Activated T-helper 1 cell treated with anti-CD3 and anti-CD28 coated beads, Interleukin-2, amount 50 U/mL, for 16 hours (primary cell): ENCODE measurements around the gene GUCY1A1.
"Not testable (repeated sequence)": the region's sequence is repeated elsewhere in the genome, so short reads cannot be mapped to it uniquely, and the experiment has no call there.

Source experiments
- DNase-seq, 2 donors: peaks; one replicate each; pipeline ENCODE4 v3.0.0-alpha.2; 2020; ENCODE audit warnings: low read depth in 1 of 2, low spot score in 1 of 2

The GUCY1A1 gene

DNA sequence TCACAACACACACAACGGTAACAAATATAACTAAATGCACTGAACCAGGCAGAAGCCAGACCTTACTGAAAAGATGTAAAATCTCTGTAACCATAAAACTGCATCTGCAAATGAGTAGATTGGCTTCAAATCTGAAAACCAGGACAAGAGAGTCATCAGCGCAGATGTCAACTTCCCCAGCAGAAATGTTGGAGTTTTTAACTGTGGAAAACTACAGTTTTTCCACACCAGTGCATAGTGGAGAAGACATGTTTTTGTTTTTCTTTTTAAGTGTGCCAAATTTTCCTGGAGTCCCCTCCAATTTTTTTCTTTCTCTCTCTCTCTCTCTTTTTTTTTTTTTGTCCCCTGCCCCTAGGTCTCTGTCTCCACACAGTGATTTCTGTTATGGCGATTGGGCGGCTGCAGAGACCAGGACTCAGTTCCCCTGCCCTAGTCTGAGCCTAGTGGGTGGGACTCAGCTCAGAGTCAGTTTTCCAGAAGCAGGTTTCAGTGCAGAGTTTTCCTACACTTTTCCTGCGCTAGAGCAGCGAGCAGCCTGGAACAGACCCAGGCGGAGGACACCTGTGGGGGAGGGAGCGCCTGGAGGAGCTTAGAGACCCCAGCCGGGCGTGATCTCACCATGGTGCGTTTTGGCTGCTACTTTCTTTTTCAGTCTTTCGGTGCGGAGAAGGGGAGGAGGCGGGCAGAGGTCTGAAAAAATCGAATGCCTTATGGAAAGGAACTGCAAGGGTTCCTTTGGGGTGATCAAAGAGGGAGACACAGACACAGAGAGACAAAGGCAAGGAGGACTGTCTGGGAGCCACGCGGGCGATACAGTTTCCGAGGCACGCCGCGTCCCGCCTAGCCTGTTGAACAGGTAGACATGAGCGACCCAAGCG, at the start of gene GUCY1A1:
Gene GUCY1A1 (plus strand): TSS at position 505 of the 878 bp plus-strand sequence. CDS start 30,020 bp downstream, outside the sequence.
- no peak for DNase-seq

GRCh38 chr4:155617296-155617695, 49.4 kb upstream of the GUCY1A1 start:
- no peak for DNase-seq

DNA sequence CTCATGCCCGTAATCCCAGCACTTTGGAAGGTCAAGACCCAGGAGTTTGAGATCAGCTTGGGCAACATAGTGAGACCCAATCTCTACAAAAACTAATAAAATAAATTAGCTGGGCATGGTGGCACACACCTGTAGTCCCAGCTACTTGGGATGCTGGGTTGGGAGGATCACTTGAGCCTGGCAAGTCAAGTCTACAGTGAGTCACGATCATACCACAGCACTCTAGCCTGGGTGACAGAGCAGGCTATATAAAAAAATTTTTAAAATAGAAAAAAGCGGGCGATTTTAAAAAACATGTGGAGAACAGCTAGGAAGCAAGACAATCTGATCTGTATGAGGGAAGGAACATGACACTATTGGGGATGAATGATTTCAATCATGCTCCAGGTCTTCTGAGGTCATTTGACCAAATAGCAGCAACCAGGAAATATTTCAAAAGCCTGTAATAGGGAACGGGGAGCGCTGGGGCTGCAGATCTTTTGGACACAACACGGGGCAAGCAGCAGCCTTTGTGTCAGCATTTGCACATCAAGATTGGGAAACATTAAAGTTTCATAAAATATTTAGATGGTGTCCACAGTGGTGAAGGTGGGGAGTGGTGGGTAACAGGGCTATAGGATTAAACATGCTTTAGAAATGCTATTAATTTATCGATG, 48.3 kb upstream of the GUCY1A1 start:
- DNase-seq: no peak

DNA sequence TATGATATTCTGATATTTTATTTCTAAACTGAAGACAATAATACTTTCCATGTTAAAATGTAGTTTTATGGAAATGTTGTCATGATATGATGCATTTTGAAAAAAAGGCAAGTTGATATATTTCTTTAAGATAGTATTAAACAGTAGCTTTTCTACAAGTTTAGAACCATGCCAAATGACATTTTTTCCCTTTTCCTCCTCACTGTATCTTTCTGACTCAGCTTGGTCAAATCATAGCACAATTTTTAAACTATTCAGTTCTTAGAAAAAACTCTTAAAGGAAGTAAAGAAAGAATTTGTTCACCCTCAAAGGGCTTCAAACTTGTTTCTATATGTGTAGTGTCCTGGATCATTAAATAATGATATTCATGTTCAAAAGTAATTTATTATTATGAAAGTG, 46.0 kb upstream of the GUCY1A1 start:
- DNase-seq: no peak

DNA sequence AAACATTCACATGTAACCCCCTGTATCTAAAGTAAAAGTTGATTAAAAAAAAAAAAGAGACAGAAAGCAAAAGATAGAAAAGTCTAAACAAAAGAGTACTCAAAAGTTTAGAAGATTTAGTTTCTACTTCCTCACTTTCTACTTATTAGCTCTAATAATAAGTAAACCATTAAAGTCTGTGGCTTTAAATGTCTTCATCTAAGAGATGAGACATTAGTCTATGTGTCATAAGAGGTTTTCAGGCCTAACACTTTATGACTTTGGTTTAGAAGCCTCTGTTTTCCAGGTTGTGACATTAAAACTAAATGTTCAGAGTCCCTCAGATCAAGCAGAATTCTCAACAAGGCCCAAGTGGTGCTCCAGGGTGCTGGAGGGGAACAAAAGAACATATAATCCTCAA, 42.2 kb upstream of the GUCY1A1 start:
- DNase-seq: no peak

GRCh38 chr4:155626561-155626960, 40.1 kb upstream of the GUCY1A1 start:
- DNase-seq: no peak

GRCh38 chr4:155629183-155629825, 37.3 kb upstream of the GUCY1A1 start:
- DNase-seq: no peak

DNA sequence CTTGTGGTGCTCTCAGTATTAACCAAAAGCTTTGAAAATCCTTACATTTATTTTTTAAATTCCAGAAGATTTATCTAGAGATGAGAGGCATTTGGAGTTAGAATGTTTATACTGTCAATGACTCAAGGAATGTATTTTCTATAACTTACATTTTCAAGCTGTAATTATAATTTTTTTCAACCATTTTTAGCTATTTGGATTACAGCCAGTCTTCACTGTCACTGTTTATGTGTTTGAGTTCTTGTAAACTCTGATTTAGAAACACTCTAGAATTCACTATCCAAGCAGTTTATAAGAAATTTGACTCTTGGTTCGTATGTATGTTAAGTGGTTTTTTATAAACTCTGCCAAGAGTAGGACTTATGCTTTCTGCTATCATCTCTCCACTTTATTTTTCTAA, 36.7 kb upstream of the GUCY1A1 start:
- no peak for DNase-seq

DNA sequence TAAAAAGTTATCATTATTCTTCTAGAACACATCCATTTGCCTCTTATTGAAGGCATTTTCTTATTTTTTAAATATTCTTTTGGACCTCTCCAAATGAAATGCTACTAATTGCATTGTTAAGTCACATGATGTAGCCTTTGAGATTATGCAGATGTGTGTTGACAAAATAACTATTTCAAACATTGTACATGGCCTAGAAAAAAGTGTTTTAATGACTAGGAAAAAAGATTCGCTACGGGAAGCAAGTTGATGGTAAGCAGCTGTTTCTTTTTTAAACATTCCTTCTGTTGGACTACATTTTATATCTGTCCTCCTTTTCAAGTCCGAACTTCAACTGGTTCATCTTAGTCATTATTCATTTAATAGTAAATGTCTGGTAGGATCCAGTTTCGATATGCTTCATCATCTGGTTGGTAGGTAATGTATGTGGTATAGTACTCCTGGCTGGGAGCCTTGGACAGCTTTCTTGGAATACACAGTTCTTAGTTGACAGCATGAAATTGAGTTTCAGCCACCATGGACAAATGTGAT, 34.3 kb upstream of the GUCY1A1 start:
- DNase-seq: no peak

GRCh38 chr4:155638195-155638965, 28.3 kb upstream of the GUCY1A1 start:
- no peak for DNase-seq

DNA sequence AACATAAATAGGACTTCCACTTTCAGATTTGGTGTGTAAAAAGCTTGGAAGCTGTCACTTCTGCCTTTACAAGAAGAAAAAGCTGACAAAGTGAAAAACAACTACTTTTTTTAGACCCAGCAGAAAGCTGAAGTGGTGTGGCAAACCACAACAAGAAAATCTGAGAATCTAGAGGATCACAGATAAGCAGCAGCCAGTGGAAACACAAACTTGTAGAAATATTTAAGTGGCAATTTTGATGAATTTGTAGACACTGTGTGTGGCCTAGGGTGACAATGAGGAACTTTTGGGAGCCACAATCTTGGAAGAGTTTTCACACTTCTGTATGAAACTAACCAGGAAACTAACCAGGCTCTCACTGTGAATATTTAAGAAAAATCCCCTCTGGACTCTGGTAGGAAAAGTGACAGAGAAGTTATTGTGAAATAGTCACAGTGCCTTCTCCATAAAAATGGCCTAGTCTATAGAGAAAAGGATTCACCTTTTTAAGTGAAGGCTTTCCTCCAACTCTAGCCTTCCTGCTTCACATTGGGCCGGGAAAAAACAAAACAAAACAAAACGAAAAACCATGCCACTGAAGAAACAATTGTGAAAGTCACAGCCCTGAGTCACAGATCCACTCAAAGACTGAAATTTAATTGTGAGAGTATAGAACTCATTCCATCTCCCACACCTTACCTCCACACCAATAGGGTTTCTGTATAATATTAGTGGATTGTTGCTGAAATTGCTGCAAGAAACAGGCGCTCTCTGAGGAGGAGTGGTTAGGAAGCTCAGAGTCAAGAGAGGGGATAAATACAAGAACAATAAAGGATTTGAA, 26.7 kb upstream of the GUCY1A1 start:
- DNase-seq: no peak

GRCh38 chr4:155640751-155641150, 25.9 kb upstream of the GUCY1A1 start:
- no peak for DNase-seq

GRCh38 chr4:155643087-155643486, 23.6 kb upstream of the GUCY1A1 start:
- DNase-seq: no peak

- no peak for DNase-seq
These were observed 20.6 kb upstream of the GUCY1A1 start for GRCh38 chr4:155646001-155646400.

DNA sequence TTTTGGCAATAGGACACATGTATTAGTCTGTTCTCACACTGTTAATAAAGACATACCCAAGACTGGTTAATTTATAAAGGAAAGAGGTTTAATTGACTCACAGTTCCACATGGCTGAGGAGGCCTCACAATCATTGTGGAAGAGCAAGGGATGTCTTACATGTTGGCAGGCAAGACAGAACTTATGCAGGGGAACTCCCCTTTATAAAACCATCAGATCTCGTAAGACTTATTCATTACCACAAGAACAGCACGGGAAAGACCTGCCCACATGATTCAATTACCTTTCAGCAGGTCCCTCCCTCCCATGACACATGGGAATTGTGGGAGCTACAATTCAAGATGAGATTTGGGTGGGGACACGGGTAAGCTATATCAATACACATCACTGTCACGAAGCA, 15.9 kb upstream of the GUCY1A1 start:
- DNase-seq: not testable (repeated sequence)

DNA sequence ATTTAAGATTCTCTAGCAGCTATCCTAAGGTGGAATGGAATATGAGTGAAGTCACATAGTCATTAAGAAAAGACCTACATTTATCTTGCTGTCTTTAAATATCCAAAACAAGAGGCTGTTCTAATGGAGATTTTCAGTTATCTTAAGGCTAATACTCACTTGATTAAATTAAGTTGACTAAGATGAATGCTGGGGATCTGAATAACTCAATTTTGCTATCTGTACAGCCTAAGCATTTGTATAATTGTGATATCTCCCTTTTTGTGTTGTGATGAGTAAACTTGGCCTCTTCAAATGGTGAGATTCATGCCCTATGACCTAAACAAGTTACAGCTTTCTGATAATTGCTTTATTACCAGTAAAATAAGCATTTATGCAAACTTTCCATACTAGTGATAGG, 13.6 kb upstream of the GUCY1A1 start:
- DNase-seq: no peak

- no peak for DNase-seq
These were observed 10.6 kb upstream of the GUCY1A1 start for GRCh38 chr4:155656025-155656424.

- no peak for DNase-seq
These were observed 9.5 kb upstream of the GUCY1A1 start for GRCh38 chr4:155657169-155657568.

DNA sequence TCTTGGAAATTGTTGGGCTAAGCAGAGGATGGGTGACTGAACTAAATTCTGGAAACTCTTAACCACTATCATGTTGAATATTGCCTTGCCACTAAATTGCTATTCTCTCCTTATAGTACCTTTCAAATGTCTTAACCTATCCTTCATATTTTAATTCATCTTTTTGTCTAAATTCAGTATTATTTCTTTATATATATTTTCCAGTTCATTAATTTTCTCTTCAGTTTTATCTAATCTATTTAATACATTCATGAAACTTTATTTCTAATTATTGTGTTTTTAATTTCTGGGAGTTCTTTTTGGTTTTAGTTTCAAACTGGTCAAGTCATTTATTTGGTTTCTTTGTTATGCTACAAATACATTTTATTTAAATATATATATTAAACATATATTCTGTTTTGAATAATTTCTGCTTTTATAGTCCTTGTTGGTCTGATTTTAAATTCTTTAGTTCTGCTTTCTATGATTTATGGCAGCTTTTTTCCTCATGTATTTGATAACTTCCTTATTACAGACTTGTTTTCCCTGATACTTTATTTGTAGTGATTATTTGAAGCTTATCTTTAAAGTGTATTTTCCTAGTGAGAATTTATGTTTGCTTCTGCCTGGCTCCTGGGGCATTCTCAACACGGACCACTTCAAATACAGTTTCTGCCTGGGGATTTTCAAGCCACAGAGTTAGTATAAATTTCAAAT, 8.5 kb upstream of the GUCY1A1 start:
- no peak for DNase-seq

GRCh38 chr4:155658681-155659064, 8.0 kb upstream of the GUCY1A1 start:
- no peak for DNase-seq
